EH (cell line): ENCODE results near the gene POLK.
A peak's percentile ranks its signal among the peaks of the same experiment; 100 is the strongest.
"Not testable (repeated sequence)": the region's sequence is repeated elsewhere in the genome, so short reads cannot be mapped to it uniquely, and the experiment has no call there.

ENCODE experiments used
- DNase-seq: peaks from one replicate; pipeline ENCODE4 v3.0.0-alpha.2; 2015; ENCODE audit warnings: low read depth

The POLK gene

DNA sequence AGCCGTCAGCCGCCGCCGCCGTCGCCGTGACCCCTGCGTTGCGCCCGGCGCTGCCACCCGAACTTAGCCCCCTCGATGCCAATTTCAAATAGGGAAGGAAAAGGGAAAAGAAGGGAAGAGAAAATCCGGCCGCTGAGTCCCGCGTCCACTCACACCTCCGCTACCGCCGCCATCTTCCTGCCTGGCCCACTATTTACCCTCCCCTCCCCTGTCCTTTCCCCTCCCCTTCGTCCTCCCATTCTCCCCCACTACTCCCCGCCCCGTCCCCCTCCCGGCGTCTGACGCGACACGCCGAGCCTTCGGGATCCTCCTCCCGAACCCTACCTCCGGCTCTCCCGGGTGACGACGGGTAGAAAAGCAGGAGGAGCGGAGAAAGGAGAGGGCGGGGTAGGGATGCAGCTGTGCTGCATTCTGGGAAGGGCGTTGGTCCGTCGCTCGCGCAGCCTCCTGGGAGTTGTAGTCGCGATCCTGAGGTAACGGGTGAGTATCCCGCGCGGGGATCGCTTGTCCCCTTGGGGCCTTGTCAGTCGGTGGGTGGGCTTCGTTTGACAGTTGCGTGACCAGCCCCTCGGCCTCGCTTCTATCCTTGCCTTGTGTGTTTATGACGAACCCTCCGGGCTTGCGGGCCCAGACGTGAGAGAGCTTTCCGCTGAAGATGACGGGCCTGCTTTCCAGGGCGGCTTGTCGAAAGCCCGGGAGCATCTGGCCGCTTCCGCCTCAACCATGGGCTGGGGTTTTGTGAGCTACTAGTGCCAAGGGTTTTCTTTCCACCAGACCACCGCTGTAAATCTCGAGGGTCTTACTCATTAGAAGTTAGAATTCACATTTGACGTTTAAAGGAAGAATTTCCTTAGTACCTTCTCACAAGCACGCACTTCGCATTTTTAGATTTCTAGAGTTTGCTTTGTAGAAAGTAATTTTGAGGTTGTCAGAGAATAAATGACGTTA is at the start of gene POLK, which contains the start of gene CERT1:
Gene POLK (plus strand): TSS at position 457 of the 948 bp plus-strand sequence.
Gene CERT1 (minus strand): TSS at position 195 of the 948 bp plus-strand sequence. CDS start 422 bp downstream, outside the sequence.
- peak; percentile 99 for DNase-seq

DNA sequence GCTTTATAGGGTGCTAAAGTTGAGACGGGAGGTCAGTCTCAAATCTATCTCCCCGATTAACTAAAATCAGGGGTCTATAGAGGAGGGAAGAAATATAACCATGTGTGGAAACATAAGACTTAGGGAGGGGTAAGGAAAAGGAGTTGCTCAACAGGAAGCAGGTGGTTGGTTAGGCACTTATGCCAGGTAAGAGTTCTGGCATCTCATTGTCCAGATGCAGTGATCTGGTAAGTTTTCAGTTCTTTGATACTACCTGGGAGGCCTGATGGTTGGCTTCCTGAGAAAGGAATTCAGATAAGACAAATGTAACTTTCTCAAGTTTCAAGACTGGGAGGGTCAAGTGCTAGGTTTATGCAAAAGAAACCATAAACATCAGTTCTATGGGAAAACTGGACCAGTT is 48.0 kb upstream of the POLK start:
- DNase-seq: no peak

DNA sequence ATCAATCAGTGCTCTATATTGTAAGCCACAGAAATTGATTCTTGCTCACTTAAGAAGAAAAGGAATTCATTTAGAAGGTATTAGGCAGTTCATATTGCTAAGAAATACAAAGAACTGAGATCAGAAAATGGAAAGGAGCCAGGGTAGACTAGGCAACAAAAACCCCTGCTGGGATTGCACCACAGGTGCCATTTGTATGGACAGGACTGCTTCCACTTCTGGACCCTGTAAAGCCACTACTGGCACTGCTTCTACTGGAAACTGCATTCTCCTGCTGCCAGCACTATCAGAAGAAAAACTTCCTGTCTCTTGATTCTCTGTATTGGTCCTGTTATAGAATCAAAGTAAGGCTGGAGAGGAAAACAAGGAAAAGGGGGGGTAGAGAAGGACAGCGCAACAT is 46.2 kb upstream of the POLK start:
- peak; percentile 3 for DNase-seq

DNA sequence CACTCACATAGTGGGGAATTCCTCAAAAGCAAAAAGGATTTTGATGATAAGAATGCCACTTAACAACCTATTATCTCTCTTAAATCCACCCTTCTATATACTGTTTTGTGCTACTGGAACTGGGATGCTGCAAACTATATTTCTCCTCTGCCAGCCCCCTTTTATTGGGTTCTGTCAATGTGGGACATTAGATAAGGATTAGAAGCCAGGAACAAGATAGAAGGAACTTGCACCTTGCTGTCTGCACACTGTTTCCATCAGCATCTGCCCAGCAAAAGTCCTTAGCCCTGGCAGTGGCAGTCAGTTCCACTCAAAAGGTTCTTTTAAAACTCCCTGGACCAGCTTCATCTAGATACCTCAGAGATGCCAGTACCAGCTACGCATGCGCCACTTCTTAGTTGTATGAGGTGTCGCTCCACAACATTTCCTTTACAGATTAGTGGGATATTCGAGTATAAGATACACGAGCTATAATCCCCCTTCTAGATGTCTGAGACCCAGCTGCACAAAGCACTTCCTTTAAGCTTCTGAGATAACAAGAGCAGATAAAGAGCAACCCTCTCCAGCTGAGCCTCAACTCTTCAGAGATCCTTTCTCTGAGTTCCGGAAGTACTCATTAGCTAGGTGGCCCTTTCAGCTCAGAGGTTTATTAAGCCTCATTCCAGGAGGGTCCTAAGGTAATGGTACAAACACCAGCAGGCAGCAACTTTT is 45.5 kb upstream of the POLK start:
- DNase-seq: no peak

DNA sequence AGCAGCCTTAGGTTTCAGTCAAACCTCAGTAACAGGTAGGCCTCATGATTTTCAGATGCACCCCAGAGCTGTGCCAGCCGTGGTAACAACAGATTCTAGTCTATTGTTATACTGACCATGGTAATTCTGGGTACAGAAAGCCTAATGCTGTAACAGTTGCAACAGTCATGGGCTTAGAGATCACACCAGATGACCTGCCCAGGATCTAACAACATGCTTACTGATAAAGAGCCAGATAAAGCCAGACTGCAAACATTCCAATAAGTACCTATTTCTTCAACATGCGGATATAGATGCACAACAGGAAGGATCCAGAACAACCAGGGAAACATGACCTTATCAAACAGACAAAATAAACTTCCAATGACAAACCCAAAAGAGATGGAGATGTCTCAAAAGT is 43.1 kb upstream of the POLK start:
- no peak for DNase-seq

DNA sequence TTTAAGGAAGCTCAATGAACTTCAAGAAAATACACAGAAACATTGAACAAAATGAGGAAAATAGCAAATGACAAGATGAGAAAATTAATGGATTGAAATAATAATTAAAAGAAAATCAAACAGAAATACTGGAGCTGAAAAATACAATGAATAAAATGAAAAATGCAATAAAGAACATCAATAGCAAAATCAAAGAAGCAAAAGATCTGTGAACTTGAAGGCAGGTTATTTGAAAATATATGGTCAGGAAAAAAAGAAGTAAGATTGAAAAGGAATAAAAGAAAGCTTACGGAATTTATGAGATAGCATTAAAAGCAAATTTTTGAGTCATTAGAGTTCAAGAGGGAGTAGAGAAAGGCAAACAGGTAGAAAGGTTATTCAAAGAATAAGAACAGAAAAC is 42.7 kb upstream of the POLK start:
- no peak for DNase-seq

DNA sequence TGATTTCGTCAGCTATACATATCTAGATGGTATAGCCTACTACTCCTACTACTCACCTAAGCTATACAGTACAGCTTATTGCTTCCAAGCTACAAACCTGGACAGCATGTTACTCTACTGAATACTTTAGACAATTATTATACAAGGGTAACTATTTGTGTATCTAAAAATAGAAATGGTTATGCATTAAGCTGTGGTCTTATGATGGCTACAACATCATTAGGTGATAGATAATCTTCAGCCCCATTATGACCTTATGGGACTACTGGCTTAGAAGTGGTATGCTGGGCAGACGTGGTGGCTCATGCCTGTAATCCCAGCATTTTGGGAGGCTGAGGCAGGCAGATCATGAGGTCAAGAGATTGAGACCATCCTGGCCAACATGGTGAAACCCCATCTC is 40.5 kb upstream of the POLK start:
- no peak for DNase-seq

DNA sequence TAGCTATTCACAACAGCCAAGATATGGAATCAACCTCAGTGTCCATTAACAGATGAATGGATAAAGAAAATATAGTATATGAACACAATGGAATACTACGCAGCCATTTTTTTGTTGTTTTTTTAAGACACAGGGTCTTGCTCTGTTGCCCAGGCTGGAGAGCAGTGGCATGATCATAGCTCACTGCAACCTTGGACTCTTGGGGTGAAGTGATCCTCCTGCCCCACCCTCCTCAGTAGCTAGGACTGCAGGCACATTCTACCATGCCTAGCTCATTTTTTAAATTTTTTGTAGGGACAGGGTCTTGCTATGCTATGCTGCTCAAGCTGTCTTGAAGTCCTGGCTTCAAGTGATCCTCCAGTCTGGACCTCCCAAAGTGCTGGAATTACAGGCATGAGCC is 38.7 kb upstream of the POLK start:
- DNase-seq: peak; percentile 6

DNA sequence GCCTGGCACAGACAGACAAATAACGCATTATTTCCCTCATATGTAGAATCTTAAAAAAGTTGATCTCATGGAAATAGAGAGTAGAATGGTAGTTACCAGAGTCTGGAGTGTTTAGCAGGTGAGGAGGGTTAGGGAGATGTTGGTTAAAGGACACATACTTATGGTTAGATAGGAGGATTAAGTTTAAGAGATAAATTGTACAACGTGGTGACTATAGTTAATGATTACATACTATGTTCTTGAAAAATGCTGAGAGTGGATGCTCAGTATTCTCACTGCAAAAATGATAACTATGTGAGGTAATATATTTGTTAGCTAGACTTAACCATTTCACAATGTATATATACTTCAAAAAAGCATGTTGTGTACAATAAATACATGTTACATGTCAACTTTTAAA is 38.2 kb upstream of the POLK start:
- no peak for DNase-seq

DNA sequence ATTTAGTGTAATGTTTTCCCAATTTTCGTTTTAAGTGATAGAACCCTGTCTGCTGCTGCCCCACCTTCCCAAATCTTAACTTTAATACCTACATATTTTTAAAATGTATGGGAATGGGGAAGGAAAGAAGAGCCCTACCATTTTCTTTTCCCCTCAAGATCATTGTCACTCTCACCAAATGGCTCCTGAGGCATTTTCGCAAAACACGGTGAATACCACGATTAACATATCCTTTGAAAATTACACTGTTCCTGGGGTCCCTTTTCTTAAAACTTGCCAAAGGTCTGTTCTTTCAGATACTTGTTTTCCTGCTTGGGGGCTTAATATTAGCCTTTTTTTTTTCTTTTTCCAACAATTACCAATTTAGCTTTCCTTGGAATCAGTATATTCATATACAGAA is 36.3 kb upstream of the POLK start:
- DNase-seq: no peak

DNA sequence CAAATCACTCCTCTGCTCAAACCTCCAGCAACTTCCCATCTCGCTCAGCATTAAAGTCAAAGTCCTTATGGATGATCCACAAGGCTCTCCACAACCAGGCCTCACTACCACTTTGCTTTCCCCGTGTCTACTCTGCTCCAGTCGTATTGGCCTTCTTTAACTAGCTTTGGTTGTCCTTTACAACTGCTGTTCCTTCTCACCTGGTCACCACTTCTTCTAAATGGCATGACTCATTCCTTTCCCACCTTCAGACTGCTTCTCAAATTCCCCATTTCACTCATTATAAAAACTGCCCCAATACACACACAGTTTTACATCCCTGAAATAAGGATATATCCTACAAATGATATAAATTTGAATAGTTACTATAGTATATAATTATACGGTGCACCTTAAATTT is 30.7 kb upstream of the POLK start:
- no peak for DNase-seq

DNA sequence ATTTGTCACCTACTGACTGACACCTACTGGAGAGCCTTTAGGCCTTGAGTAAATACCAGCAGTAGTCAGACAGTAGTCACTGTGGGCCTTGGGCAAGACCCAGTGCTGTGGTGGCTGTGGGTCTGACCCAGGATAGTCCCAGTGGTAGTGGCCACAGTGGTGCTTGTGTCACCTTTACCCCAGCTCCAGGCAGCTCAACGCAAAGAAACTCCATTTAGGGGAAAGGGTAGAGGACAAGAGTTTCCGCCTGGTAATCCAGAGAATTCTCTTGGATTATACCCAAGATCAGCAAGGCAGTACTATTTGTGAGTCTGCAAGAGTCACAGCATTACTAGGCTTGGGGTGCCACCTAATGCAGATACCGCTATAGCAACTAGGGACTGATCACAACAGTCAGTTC is 29.2 kb upstream of the POLK start:
- DNase-seq: no peak

DNA sequence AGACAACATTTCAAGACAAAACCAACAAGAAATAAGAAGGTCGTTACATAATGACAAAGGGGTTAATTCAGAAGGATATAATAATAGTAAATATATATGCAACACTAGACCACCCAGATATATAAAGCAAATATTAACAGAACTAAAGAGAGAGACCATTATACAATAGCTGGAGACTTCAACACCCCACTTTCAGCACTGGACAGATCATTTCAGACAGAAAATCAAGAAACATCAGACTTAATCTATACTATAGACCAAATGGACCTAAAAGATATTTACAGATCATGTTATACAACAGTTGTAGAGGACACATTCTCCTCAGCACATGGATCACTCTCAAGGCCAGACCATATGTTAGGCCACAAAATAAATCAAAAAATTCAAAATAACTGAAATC is 27.1 kb upstream of the POLK start:
- no peak for DNase-seq

DNA sequence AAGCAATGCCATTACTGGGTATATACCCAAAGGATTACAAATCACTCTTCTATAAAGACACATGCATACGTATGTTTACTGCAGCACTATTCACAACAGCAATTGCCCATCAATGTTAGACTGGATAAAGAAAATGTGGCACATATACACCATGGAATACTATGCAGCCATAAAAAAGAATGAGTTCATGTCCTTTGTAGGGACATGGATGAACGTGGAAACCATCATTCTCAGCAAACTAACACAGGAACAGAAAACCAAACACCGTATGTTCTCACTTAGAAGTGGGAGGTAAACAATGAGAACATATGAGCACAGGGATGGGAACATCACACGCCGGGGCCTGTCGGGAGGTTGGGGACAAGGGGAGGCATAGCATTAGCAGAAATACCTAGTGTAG is 21.8 kb upstream of the POLK start:
- not testable (repeated sequence) for DNase-seq

DNA sequence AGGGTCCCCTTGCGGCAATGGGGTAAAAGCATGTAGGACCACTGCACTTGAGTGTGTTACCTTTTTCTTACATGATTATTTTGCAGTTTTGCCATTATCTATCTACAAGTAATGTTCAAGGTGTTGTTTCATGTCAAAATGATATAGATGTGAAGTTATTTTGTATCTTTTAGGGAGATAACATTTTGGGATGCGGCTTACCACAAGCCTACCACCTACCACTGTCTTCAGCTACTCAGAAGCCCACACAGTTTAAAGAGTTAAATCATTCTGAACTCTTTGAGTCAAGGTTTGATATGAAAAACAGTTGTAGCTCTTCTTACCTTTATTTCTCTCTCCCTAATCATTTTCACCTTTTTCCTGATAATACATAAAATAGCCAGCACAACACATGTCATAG is 20.1 kb upstream of the POLK start:
- no peak for DNase-seq

DNA sequence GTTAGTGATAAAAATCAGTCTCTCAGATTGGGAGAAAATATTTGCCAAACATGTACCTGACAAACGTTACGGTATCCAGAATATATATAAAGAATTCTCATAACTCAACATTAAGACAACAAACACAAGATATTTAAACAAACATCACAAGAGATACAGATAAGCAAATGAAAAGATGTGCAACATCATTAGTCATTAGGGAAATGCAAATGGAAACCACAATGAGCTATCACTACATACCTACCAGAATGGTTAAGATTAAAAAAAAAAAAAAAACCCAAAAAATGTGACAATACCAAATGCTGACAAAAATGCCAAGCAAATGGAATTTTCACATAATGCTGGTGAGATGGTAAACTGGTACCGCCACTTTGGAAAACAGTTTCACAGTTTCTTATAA is 15.7 kb upstream of the POLK start:
- DNase-seq: peak; percentile 11

DNA sequence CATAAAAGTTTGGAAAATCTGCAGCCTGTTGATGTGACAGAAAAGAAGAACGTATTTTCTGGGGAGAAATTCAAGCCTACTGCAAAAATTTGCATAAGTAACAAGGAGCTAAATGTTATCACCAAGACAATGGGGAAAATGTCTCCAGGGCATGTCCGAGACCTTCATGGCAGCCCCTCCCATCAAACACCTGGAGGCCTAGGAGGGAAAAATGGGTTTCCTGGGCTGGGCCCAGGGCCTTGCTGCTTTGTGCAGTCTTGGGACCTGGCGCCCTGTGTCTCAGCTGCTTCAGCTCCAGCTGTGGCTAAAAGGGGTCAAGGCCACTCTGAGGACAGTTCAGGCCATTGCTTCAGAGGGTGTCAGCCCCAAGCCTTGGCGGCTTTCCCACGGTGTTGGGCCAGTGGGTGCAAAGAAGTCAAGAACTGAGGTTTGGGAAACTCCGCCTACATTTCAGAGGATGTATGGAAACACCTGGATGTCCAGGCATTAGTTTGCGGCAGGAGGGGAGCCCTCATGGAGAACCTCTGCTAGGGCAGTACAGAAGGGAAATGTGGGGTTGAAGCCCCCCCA is 13.4 kb upstream of the POLK start:
- no peak for DNase-seq

DNA sequence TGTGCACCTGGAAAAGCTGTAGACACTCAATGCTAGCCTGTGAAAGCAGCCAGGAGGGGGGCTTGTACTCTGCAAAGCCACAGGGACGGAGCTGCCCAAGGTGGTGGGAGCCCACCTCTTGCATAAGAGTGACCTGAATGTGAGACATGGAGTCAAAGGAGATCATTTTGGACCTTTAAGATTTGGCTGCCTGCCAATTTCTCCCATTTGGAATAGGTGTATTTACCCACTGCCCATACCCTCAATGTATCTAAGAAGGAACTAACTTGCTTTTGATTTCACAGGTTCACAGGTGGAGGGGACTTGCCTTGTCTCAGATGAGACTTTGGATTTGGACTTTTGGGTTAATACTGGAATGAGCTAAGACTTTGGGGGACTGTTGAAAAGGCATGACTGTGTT is 12.8 kb upstream of the POLK start:
- DNase-seq: not testable (repeated sequence)

DNA sequence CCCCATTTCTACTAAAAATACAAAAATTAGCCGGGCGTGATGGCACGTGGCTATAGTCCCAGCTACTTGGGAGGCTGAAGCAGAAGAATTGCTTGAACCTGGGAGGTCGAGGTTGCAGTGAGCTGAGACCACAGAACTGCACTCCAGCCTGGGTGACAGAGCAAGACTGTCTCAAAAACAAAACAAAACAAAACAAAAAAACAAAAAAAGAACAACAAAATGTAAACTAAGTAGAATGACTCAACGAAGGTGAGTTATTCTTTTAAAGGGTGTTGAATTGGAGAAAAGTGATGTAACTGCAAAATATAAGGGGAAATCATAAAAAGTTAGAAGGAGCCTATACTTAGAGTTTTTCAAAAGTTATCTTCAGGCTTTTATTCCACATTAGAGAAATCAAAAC is 6.6 kb upstream of the POLK start:
- not testable (repeated sequence) for DNase-seq

DNA sequence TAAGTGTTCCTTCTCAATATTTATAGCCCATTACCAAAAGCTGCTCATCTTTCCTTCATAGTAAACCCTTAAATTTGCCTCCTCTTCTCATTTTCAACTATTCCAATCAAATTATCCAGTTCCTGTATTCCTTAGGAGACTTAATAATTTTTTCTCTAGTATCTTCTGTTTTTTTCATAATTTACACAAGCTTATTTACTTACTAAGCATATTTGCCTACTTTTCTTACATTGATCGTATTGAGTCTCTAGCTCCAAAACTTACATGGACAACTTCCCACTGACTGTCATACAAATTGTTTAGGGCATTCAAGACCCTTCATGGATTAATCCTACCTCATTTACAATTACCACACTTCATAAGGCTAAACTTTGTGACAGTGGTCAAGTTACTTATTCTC is 3.9 kb upstream of the POLK start:
- DNase-seq: no peak

DNA sequence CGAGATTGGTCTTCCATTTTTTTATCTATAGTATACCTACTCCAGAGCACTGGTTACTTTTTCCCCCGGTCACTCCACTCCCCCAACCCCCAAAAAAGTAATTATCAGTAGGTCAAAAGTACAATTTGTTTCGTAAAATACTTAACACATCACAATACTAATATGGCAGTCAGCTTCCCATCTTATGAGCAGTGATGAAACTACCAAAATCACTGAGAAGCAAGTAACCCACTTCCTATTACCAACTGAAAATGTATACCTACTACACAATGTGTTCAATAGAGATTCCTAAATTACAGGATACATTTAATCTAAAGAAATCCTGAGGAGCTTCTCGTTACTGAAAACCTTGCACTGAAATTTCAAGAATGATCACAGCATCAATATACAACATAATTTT is 2.1 kb upstream of the POLK start:
- no peak for DNase-seq

DNA sequence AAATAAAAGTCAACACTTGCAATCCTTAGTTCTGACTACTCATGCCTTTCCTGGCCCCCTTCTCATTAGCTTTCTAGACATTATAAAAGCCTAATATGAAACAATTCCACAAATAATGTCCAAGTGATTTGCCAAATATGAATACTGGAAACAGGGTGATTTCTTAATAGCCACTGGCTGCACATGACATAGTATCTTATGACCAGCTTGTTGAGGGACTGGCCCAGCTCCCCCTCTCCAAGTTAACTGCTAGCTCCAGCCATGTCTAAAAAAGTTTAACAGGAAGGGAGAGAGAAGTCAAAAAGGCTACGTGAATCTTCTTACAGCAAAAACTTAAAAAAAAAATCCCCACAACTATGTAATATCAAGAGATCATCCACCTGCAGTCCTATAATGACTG is 1.7 kb upstream of the POLK start:
- peak; percentile 53 for DNase-seq

DNA sequence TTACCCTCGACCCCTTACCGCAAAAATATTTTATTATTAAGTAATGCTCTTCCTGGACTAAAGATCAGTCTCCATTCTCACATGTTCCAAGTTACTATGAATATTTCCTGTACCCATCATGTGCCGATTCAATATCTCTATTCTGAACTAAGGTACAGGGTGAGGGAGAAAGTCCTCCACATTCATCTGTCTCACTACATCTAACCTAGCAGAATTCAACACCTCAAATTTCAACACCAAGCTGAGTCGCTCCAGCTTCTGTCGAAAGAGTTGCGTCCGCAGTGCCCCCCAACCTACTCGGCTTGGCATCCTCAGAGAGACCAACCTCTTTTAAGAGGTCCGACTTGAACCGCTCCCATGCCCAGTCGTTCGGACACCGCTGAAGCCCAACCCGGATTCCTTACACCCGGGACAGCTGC is 1.3 kb upstream of the POLK start:
- peak; percentile 58 for DNase-seq
